Gastrocnemius medialis (tissue), 4 donors: ENCODE measurements around the gene MAGI1. TPM values are rescaled to one million over a fixed set of nuclear protein-coding genes. Genes with fewer than 3 reads are reported as not detected.

ENCODE experiments used
- ATAC-seq, 2 donors: fragments of 150-250 bp; one replicate each; pipeline ENCODE4 v1.9.1; 2016
- DNase-seq, 2 donors: peaks; one replicate each; pipeline ENCODE4 v3.0.0-alpha.2; 2019
- H3K27ac ChIP-seq, 4 donors: fragments of 200-600 bp; sonication (generic); 1 replicate in 1 of 4; 2 replicates in 3 of 4; pipeline ENCODE4 v1.5.1; 2016 to 2018; ENCODE audit warnings: mild to moderate bottlenecking in 2 of 4, moderate library complexity in 1 of 4
- H3K27me3 ChIP-seq, 3 donors: fragments of 200-600 bp; sonication (generic) in 2 of 3; 1 replicate in 1 of 3; 2 replicates in 2 of 3; pipeline versions ENCODE4 v1.5.1 to v1.6.0; 2016 to 2019; ENCODE audit warnings: mild to moderate bottlenecking in 1 of 3, moderate library complexity in 1 of 3
- H3K36me3 ChIP-seq, 2 donors: fragments of 200-600 bp; sonication (generic) in 1 of 2; one replicate each; pipeline ENCODE4 v1.5.1; 2017 to 2018
- H3K4me1 ChIP-seq, 2 donors: fragments of 200-600 bp; sonication (generic) in 1 of 2; one replicate each; pipeline ENCODE4 v1.5.1; 2016 to 2017; ENCODE audit warnings: mild to moderate bottlenecking in 2 of 2
- H3K4me3 ChIP-seq, 4 donors: fragments of 200-600 bp; sonication (generic) in 3 of 4; 1 replicate in 1 of 4; 2 replicates in 3 of 4; pipeline ENCODE4 v1.5.1; 2016 to 2019; ENCODE audit warnings: mild to moderate bottlenecking in 2 of 4
- H3K9me3 ChIP-seq, 3 donors: fragments of 200-600 bp; sonication (generic) in 2 of 3; 1 replicate in 1 of 3; 2 replicates in 2 of 3; pipeline ENCODE4 v1.5.1; 2016 to 2019
- CTCF ChIP-seq, 5 experiments: fragments of 450-650 bp in 3 of 5; fragments of 200-600 bp in 2 of 5; sonication (generic) in 2 of 5; IDR thresholded peaks in 4 of 5; conservative IDR thresholded peaks in 1 of 5; 1 replicate in 4 of 5; 2 replicates in 1 of 5; pipeline ENCODE4 v1.5.1; 2016 to 2019; ENCODE audit warnings: antibody characterized with exemption in 5 of 5, mild to moderate bottlenecking in 3 of 5, moderate library complexity in 3 of 5
- POLR2A ChIP-seq, 2 donors: fragments of 450-650 bp; IDR thresholded peaks; one replicate each; pipeline ENCODE4 v1.6.1; 2017; ENCODE audit warnings: antibody characterized with exemption in 2 of 2, mild to moderate bottlenecking in 2 of 2, moderate library complexity in 2 of 2
- in situ Hi-C, 4 donors: fragments of 200-750 bp; cut with MboI; loops; one replicate each; pipeline versions ENCODE4 v1.15.0 to v1.8.0; 2017; ENCODE audit warnings: low sequenced_read_pairs in 4 of 4
- intact Hi-C: fragments of 100-400 bp; cut with DNase I; formaldehyde crosslinking; loops from one replicate; pipeline ENCODE4 v1.15.1; 2023; ENCODE audit warnings: low total_unique reads
- total RNA-seq, 4 donors: library from RNA; depleted of rRNA; stranded (reverse); fragments of >200 nt; gene quantifications; one replicate each; pipeline versions ENCODE4 v1.1.0 to v1.2.3, GENCODE V29; 2016

MAGI1 gene
- total RNA-seq, 4 donors from 2014 or later: 2.6 to 7.5 (median 3.9) TPM

DNA sequence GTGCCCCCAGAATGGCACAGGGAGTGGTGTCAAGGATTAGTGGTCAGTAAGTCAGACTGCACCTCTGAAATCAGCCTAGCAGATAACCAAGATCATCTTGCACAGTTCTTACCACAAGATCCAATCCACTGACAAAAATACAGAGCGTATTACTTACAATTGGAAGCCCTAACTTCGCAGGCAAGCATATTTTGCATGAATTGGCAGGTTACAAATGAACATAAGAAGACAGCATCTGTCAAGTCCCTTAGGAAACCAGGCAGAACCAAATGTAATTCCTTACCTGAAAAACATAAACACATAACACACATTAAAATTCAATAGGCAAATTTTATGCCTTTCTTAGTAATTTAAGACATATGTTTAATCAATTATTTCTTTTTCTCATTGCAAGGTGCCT is 293.4 kb downstream of the MAGI1 start:
- H3K4me1 ChIP-seq: no peaks in the 10 kb centered on the region
- in situ Hi-C loops (loop anchor here in 3 of 4 donors (25.0 kb wide), 1 partner anchor 1208 kb away; no protein-coding TSS in a partner anchor), intact Hi-C loops (no loop called here)
- no peaks in the 10 kb centered on the region for H3K36me3 ChIP-seq
- ATAC-seq (no peak), DNase-seq (no peak)
- TF ChIP-seq CTCF (IDR thresholded peaks at IDR 0.05 in 4 of 5, conservative IDR thresholded peaks at IDR 0.05 in 1 of 5) (no peak), POLR2A (IDR thresholded peaks at IDR 0.05) (no peak)
- no peaks in the 10 kb centered on the region for H3K9me3 ChIP-seq
- H3K27ac ChIP-seq: no peak overlapping the region
- no peak overlapping the region for H3K4me3 ChIP-seq
- no peaks in the 10 kb centered on the region for H3K27me3 ChIP-seq

- no peak for TF ChIP-seq CTCF (IDR thresholded peaks at IDR 0.05 in 4 of 5, conservative IDR thresholded peaks at IDR 0.05 in 1 of 5)
- no peak for TF ChIP-seq POLR2A (IDR thresholded peaks at IDR 0.05)
- DNase-seq (no peak), ATAC-seq (no peak)
- Histone ChIP-seq H3K27me3 (no peaks in the 10 kb centered on the region), H3K4me3 (no peak overlapping the region), H3K4me1 (no peaks in the 10 kb centered on the region), H3K9me3 (no peaks in the 10 kb centered on the region), H3K36me3 (no peaks in the 10 kb centered on the region), H3K27ac (no peak overlapping the region)
- intact Hi-C loops (no loop called here), in situ Hi-C loops (loop anchor here in 3 of 4 donors (25.0 kb wide), 1 partner anchor 1206 kb away; no protein-coding TSS in a partner anchor)
These were observed 295.8 kb downstream of the MAGI1 start for GRCh38 chr3:65742914-65743313.

GRCh38 chr3:65741540-65741939 is 297.2 kb downstream of the MAGI1 start:
- no peak overlapping the region for H3K4me3 ChIP-seq
- no peaks in the 10 kb centered on the region for H3K9me3 ChIP-seq
- H3K27me3 ChIP-seq: no peaks in the 10 kb centered on the region
- no peak overlapping the region for H3K27ac ChIP-seq
- in situ Hi-C loops (loop anchor here in 3 of 4 donors (25.0 kb wide), 1 partner anchor 1204 kb away; no protein-coding TSS in a partner anchor), intact Hi-C loops (no loop called here)
- no peaks in the 10 kb centered on the region for H3K36me3 ChIP-seq
- DNase-seq: no peak
- ATAC-seq: no peak
- no peaks in the 10 kb centered on the region for H3K4me1 ChIP-seq
- TF ChIP-seq POLR2A (IDR thresholded peaks at IDR 0.05) (no peak), CTCF (IDR thresholded peaks at IDR 0.05 in 4 of 5, conservative IDR thresholded peaks at IDR 0.05 in 1 of 5) (no peak)

DNA sequence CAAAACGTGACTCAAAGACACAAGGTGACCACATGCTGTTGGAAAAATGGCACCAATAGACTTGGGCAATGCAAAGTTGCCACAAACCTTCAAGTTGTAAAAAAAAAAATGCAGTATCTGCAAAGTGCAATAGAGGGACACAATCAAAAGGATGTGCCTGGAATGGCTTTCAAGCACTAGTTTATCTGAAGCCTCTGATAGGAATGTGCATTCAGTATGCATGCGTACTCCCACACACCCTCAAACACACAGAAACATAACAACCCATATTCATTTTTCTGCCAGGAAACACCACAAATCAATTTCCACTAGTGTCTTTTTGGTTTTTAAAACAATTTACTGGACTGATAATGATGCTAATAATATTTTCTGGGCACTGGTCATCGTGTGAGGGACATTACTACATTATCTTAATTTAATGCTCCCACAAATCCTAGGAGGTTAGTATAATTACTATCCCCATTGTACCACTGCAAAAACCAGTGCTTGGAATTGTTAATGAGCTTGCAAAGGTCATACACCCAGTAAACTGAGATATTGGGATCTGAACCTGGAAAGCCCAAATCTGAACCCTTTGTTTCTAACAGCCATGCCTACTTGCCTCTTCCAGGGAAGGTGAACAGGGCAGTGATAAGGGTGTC is 298.7 kb downstream of the MAGI1 start:
- H3K4me1 ChIP-seq: no peaks in the 10 kb centered on the region
- DNase-seq: no peak
- H3K36me3 ChIP-seq: no peaks in the 10 kb centered on the region
- no peaks in the 10 kb centered on the region for H3K9me3 ChIP-seq
- no peak overlapping the region for H3K27ac ChIP-seq
- TF ChIP-seq CTCF (IDR thresholded peaks at IDR 0.05 in 4 of 5, conservative IDR thresholded peaks at IDR 0.05 in 1 of 5) (no peak), POLR2A (IDR thresholded peaks at IDR 0.05) (no peak)
- intact Hi-C loops: no loop called here
- no peaks in the 10 kb centered on the region for H3K27me3 ChIP-seq
- ATAC-seq: no peak
- in situ Hi-C loops: loop anchor here in 3 of 4 donors (10.0 to 25.0 kb wide), 3 partner anchors 295 to 1203 kb away; no protein-coding TSS in a partner anchor
- H3K4me3 ChIP-seq: no peak overlapping the region
